Bronchial epithelial cell (primary cell): Measurements from ENCODE around the gene IZUMO4. TPM values are rescaled to one million over a fixed set of nuclear protein-coding genes. Genes with fewer than 3 reads are reported as not detected.

Source experiments
- DNase-seq: peaks from one replicate; pipeline ENCODE4 v3.0.0-alpha.2; 2010; ENCODE audit warnings: low read depth
- FAIRE-seq: peaks from 2 replicates; lab custom pipeline; 2011; peaks lifted over from hg19 to GRCh38; lab: Jason Lieb, UNC
- H3K27me3 ChIP-seq: 2 replicates; pipeline ENCODE4 v1.5.1; 2011; ENCODE audit warnings: low read length; ENCODE audit not compliant: control insufficient read depth, insufficient read depth
- H3K36me3 ChIP-seq: 2 replicates; pipeline ENCODE4 v1.5.1; 2011; ENCODE audit warnings: low read length; ENCODE audit not compliant: control insufficient read depth, insufficient read depth
- H3K4me3 ChIP-seq: 2 replicates; pipeline ENCODE4 v1.5.1; 2011; ENCODE audit warnings: mild to moderate bottlenecking, low read depth, low read length, control low read depth
- CTCF ChIP-seq: IDR thresholded peaks from 2 replicates; pipeline ENCODE4 v1.5.1; 2011; ENCODE audit warnings: mild to moderate bottlenecking, moderate library complexity, low read length, control low read depth, inconsistent platforms; ENCODE audit not compliant: insufficient read depth, severe bottlenecking
- total RNA-seq: library from RNA; depleted of rRNA; stranded (reverse); fragments of >200 nt; gene quantifications from 2 replicates; pipeline ENCODE4 v1.2.1, GENCODE V29; 2014

The IZUMO4 gene
- total RNA-seq, 1 donor from 2014 or later, result 3.7 TPM

GRCh38 chr19:2070986-2071673, 25.6 kb upstream of the IZUMO4 start:
- H3K27me3 ChIP-seq, result no peaks in the 10 kb centered on the region
- no peak for FAIRE-seq
- no peak overlapping the region for H3K4me3 ChIP-seq
- no peak for DNase-seq
- peaks cover 16% of the 10 kb centered on the region for H3K36me3 ChIP-seq
- no peak for TF ChIP-seq CTCF

GRCh38 chr19:2072757-2073551, 23.8 kb upstream of the IZUMO4 start:
- Histone ChIP-seq H3K4me3 (no peak overlapping the region), H3K36me3 (peaks cover 28% of the 10 kb centered on the region), H3K27me3 (no peaks in the 10 kb centered on the region)
- FAIRE-seq (no peak), DNase-seq (no peak)
- no peak for TF ChIP-seq CTCF

GRCh38 chr19:2076526-2076944, 20.2 kb upstream of the IZUMO4 start:
- no peak for TF ChIP-seq CTCF

GRCh38 chr19:2077398-2077797, 19.3 kb upstream of the IZUMO4 start:
- FAIRE-seq, result no peak
- Histone ChIP-seq H3K4me3 (no peak overlapping the region), H3K27me3 (no peaks in the 10 kb centered on the region), H3K36me3 (peaks cover 40% of the 10 kb centered on the region)
- TF ChIP-seq CTCF, result no peak
- DNase-seq, result no peak

More at GRCh38 chr19:2076526-2076944, 20.2 kb upstream of the IZUMO4 start:
- Histone ChIP-seq H3K36me3 (peaks cover 41% of the 10 kb centered on the region), H3K4me3 (no peak overlapping the region), H3K27me3 (no peaks in the 10 kb centered on the region)
- FAIRE-seq (no peak), DNase-seq (no peak)

GRCh38 chr19:2077833-2078619, 18.7 kb upstream of the IZUMO4 start:
- H3K36me3 ChIP-seq, result peaks cover 38% of the 10 kb centered on the region
- FAIRE-seq, result no peak
- no peaks in the 10 kb centered on the region for H3K27me3 ChIP-seq
- DNase-seq, result no peak
- TF ChIP-seq CTCF, result no peak
- H3K4me3 ChIP-seq, result no peak overlapping the region
